ENCODE data around the gene WDR47.
"Not testable (repeated sequence)": the region's sequence is repeated elsewhere in the genome, so short reads cannot be mapped to it uniquely, and the experiment has no call there.

Gene WDR47

GRCh38 chr1:109041621-109042468, at the start of gene WDR47:
Gene WDR47 (minus strand): TSS chr1:109042102. CDS start chr1:109023512, 18,590 bp downstream.
- peak; percentile 94 for DNase-seq

GRCh38 chr1:109091078-109091838, 49.4 kb upstream of the WDR47 start:
- no peak for DNase-seq

- DNase-seq, result peak; percentile 88
These were observed 48.5 kb upstream of the WDR47 start, which contains the start of gene TMEM167B for GRCh38 chr1:109090196-109091077. Gene TMEM167B (plus strand): TSS chr1:109090764. CDS start chr1:109090873, 109 bp downstream.

- peak; percentile 66 for DNase-seq
These were observed 47.5 kb upstream of the WDR47 start for GRCh38 chr1:109089242-109090015.

- no peak for DNase-seq
These were observed 42.9 kb upstream of the WDR47 start for GRCh38 chr1:109084563-109085517.

- no peak for DNase-seq
These were observed 42.0 kb upstream of the WDR47 start for GRCh38 chr1:109083923-109084322.

- DNase-seq, result no peak
These were observed 41.6 kb upstream of the WDR47 start for GRCh38 chr1:109083501-109083900.

GRCh38 chr1:109080441-109081082, 38.7 kb upstream of the WDR47 start:
- no peak for DNase-seq

- DNase-seq, result no peak
These were observed 37.3 kb upstream of the WDR47 start for GRCh38 chr1:109079240-109079622.

GRCh38 chr1:109078317-109078716, 36.4 kb upstream of the WDR47 start:
- no peak for DNase-seq

GRCh38 chr1:109075531-109076490, 33.9 kb upstream of the WDR47 start, which contains the start of gene TAF13:
Gene TAF13 (minus strand): TSS chr1:109076003. CDS start chr1:109075947, 56 bp downstream.
- DNase-seq, result peak; percentile 93

GRCh38 chr1:109069294-109069693, 27.4 kb upstream of the WDR47 start:
- DNase-seq, result no peak

GRCh38 chr1:109067883-109068282, 26.0 kb upstream of the WDR47 start:
- DNase-seq, result no peak

- DNase-seq, result no peak
These were observed 23.2 kb upstream of the WDR47 start for GRCh38 chr1:109065137-109065536.

- DNase-seq, result no peak
These were observed 19.3 kb upstream of the WDR47 start for GRCh38 chr1:109061183-109061582.

- DNase-seq, result no peak
These were observed 18.8 kb upstream of the WDR47 start for GRCh38 chr1:109060707-109061106.

- DNase-seq, result no peak
These were observed 17.1 kb upstream of the WDR47 start for GRCh38 chr1:109059026-109059425.

GRCh38 chr1:109056064-109056463, 14.2 kb upstream of the WDR47 start:
- no peak for DNase-seq

GRCh38 chr1:109052145-109052544, 10.2 kb upstream of the WDR47 start:
- not testable (repeated sequence) for DNase-seq
